AG04450 (cell line): ENCODE results near the gene CTSH. TPM values are rescaled to one million over a fixed set of nuclear protein-coding genes. Genes with fewer than 3 reads are reported as not detected.

Source experiments
- CTCF ChIA-PET: fragments of 300-600, 350-600 bp; formaldehyde crosslinking; extraction: SDS; loops from one replicate; lab custom pipeline; 2022; ENCODE audit warnings: antibody characterized with exemption, inconsistent platforms; lab: Charles Lee
- POLR2A ChIA-PET: fragments of 350-600 bp; formaldehyde crosslinking; extraction: SDS; loops from one replicate; lab custom pipeline; 2021; ENCODE audit warnings: antibody characterized with exemption, inconsistent platforms; lab: Yijun Ruan, JAX
- DNase-seq: peaks from one replicate; pipeline ENCODE4 v3.0.0-alpha.2; 2011; ENCODE audit warnings: low read depth, low spot score
- H3K27ac ChIP-seq: one replicate; pipeline ENCODE4 v1.5.1; 2012; ENCODE audit warnings: low read depth, low read length, control low read depth
- H3K27me3 ChIP-seq: one replicate; pipeline ENCODE4 v1.6.0; 2012; ENCODE audit warnings: low read length; ENCODE audit not compliant: control insufficient read depth, insufficient read depth
- H3K4me3 ChIP-seq: 2 replicates; pipeline ENCODE4 v1.5.1; 2011; ENCODE audit warnings: mild to moderate bottlenecking, low read depth, low read length, control low read depth
- H3K9me3 ChIP-seq: 2 replicates; pipeline ENCODE4 v1.5.1; 2012; ENCODE audit warnings: low read length; ENCODE audit not compliant: control insufficient read depth, insufficient read depth
- polyA plus RNA-seq: library from polyadenylated mRNA; depleted of rRNA; stranded (reverse); fragments of >200 nt; gene quantifications from 2 replicates; pipeline ENCODE4 v1.2.3, GENCODE V29; 2011
- TF ChIP-seq, protein P1 (sequence below): IDR thresholded peaks from 2 replicates; pipeline ENCODE4 v1.5.1; 2011; ENCODE audit warnings: low read depth, low read length, control low read depth, inconsistent platforms

The CTSH gene
- polyA plus RNA-seq, 1 experiment = 4.8 TPM

GRCh38 chr15:78910271-78910670, 34.6 kb downstream of the CTSH start:
- H3K27ac ChIP-seq = peak overlapping the region; percentile 42
- H3K9me3 ChIP-seq = no peaks in the 10 kb centered on the region
- no peak for DNase-seq
- TF ChIP-seq, protein P1, sequence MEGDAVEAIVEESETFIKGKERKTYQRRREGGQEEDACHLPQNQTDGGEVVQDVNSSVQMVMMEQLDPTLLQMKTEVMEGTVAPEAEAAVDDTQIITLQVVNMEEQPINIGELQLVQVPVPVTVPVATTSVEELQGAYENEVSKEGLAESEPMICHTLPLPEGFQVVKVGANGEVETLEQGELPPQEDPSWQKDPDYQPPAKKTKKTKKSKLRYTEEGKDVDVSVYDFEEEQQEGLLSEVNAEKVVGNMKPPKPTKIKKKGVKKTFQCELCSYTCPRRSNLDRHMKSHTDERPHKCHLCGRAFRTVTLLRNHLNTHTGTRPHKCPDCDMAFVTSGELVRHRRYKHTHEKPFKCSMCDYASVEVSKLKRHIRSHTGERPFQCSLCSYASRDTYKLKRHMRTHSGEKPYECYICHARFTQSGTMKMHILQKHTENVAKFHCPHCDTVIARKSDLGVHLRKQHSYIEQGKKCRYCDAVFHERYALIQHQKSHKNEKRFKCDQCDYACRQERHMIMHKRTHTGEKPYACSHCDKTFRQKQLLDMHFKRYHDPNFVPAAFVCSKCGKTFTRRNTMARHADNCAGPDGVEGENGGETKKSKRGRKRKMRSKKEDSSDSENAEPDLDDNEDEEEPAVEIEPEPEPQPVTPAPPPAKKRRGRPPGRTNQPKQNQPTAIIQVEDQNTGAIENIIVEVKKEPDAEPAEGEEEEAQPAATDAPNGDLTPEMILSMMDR = no peak
- CTCF ChIA-PET = interaction anchor here (0.6 to 4.7 kb wide), 9 partner anchors 16 to 274 kb away, joined by 3 to 33 read pairs (median 3); no protein-coding TSS in a partner anchor
- no peak overlapping the region for H3K4me3 ChIP-seq
- H3K27me3 ChIP-seq = no peaks in the 10 kb centered on the region
- POLR2A ChIA-PET = no interaction called here

DNA sequence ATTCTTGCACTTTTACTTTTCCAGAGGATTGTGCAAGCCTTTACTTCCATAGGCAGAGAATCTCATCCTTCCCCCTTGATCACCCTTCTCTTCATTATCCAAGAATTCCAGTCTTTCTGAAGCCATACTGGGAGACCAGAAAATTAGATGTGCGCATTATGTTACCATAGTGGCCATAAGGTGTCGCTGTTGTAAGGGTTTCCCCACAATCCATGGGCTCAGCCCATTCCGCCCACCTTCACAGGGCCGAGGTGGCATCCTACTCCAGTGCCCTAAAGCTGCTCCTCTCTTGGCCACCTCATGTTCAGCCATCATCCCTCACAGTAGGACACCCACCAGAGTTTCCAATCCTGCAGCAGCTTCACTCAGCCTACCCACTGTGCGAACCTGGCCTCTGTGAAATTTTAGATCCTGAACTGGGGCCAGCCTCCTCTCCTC, 35.0 kb downstream of the CTSH start:
- DNase-seq = no peak
- no peak overlapping the region for H3K4me3 ChIP-seq
- H3K27ac ChIP-seq = peak overlapping the region; percentile 42
- H3K27me3 ChIP-seq = no peaks in the 10 kb centered on the region
- POLR2A ChIA-PET = no interaction called here
- TF ChIP-seq, protein P1 = peak; percentile 74
- CTCF ChIA-PET = interaction anchor here (0.6 to 4.7 kb wide), 9 partner anchors 16 to 274 kb away, joined by 3 to 33 read pairs (median 3); no protein-coding TSS in a partner anchor
- H3K9me3 ChIP-seq = no peaks in the 10 kb centered on the region

DNA sequence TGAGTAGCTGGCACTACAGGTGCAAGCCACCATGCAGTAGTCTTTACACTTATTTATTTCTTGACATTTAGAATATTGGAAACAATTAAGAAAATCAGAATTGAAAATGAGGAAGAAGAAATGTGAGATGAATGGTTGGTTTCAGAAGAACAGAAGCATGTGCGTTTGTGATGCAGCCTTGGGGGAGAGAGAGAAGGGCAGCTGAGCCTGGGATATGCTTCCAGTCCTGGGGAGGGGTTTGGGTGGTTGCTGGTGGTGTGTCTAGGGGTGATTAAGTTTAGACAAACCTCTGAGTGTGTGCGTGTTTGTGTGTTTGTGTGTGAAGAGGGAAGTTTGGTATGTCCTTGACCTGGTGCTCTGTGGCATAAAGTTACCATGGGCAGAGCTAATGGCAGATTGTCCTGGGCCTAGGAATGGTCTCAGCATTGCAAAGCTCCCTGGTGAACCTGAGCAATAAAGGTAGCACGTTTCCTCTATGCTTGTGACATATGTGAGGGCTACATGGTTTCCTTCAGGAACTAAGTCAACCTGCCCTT, 35.6 kb downstream of the CTSH start:
- no peaks in the 10 kb centered on the region for H3K27me3 ChIP-seq
- POLR2A ChIA-PET = interaction anchor here (0.6 kb wide), 1 partner anchor 1798 kb away, joined by 3 read pairs; no protein-coding TSS in a partner anchor
- H3K9me3 ChIP-seq = no peaks in the 10 kb centered on the region
- DNase-seq = no peak
- CTCF ChIA-PET = interaction anchor here (0.6 to 4.7 kb wide), 11 partner anchors 13 to 275 kb away, joined by 3 to 33 read pairs (median 3); partner anchors contain the start of gene ADAMTS7
- no peak overlapping the region for H3K27ac ChIP-seq
- TF ChIP-seq, protein P1 = no peak
- H3K4me3 ChIP-seq = no peak overlapping the region

DNA sequence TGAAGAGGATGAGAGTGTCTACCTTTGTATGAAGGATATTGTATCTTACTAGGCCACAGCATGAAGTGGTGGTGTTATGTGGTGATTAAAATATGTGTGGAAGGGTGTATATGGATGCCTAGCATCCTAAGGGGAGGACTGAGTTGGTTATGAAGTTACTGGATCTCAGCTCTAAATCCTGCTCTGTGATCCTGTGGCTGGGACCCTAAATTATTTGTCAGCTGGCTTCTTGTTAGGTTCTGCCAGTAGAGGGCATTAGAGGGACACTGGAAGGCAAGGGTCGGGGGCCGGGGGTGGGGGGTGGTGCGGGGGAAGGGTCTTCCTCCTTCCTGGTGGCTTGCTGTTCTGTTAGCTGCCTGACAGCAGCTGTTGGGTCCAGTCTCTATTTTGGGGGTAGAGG, 37.3 kb downstream of the CTSH start:
- no peak for DNase-seq
- H3K27ac ChIP-seq = no peak overlapping the region

DNA sequence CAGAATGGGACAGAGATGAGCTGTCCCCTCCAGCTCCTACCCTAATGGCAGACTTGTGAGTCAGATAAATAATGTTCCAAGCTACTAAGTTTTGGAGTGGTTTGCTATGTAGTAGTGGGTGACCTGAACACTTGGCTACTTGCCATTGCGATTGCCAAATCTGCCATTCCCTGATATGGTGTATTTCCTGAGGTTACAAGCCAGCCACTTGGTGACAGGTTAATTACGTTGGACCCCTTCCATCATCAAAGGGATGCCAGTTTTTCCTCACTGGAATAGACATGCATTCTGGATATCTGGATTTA, 38.6 kb downstream of the CTSH start:
- Histone ChIP-seq H3K27ac (peak overlapping the region; percentile 90), H3K27me3 (no peaks in the 10 kb centered on the region), H3K4me3 (no peak overlapping the region), H3K9me3 (no peaks in the 10 kb centered on the region)
- peak; percentile 27 for DNase-seq
- TF ChIP-seq, protein P1 = no peak
- CTCF ChIA-PET = interaction anchor here (0.9 to 1.6 kb wide), 6 partner anchors 9 to 278 kb away, joined by 3 to 9 read pairs (median 3); partner anchors contain the start of gene ADAMTS7
- POLR2A ChIA-PET = interaction anchor here (0.5 to 1.4 kb wide), 4 partner anchors 25 to 82 kb away, joined by 3 to 6 read pairs (median 6); partner anchors contain the start of gene MORF4L1

More for the DNA sequence above, 37.3 kb downstream of the CTSH start:
- POLR2A ChIA-PET = interaction anchor here (1.0 kb wide), 1 partner anchor 34 kb away, joined by 3 read pairs; no protein-coding TSS in a partner anchor
- Histone ChIP-seq H3K9me3 (no peaks in the 10 kb centered on the region), H3K4me3 (no peak overlapping the region), H3K27me3 (no peaks in the 10 kb centered on the region)
- TF ChIP-seq, protein P1 = peak; percentile 32
- CTCF ChIA-PET = interaction anchor here (0.9 to 4.7 kb wide), 9 partner anchors 9 to 276 kb away, joined by 3 to 33 read pairs (median 3); no protein-coding TSS in a partner anchor
